ENCODE results near the gene CCDC63. TPM values are rescaled to one million over a fixed set of nuclear protein-coding genes. Genes with fewer than 3 reads are reported as not detected.

The CCDC63 gene
- total RNA-seq, 1 donor from 2014 or later = not detected

DNA sequence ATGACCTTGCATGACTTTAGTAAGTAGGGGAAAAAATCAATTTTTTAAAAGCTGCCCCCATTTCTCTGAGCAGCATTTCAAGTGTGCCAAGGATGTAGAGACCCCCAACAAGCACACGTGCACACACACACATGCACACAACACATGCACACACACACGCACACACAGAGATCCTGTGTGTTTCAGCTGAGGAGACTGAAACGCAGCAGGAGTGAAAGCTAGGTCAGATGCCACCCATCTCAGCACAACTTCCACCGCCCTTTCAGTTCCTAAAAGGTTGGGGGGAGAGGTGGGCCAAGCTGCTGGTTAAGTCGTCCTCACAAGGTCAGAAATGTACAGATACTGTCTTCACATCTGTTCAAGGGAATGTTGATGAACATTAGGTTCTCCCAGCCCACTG, 59.7 kb downstream of the CCDC63 start:
- Histone ChIP-seq H3K9me3 (no peaks in the 10 kb centered on the region), H3K4me3 (no peak overlapping the region), H3K27me3 (ENCODE audit: low read depth) (no peaks in the 10 kb centered on the region), H3K4me1 (no peaks in the 10 kb centered on the region), H3K27ac (no peak overlapping the region), H3K36me3 (no peaks in the 10 kb centered on the region)
- intact Hi-C loops (cut with DNase I) = no loop called here
- ATAC-seq (no peak), DNase-seq (no peak)
- TF ChIP-seq, protein P1, sequence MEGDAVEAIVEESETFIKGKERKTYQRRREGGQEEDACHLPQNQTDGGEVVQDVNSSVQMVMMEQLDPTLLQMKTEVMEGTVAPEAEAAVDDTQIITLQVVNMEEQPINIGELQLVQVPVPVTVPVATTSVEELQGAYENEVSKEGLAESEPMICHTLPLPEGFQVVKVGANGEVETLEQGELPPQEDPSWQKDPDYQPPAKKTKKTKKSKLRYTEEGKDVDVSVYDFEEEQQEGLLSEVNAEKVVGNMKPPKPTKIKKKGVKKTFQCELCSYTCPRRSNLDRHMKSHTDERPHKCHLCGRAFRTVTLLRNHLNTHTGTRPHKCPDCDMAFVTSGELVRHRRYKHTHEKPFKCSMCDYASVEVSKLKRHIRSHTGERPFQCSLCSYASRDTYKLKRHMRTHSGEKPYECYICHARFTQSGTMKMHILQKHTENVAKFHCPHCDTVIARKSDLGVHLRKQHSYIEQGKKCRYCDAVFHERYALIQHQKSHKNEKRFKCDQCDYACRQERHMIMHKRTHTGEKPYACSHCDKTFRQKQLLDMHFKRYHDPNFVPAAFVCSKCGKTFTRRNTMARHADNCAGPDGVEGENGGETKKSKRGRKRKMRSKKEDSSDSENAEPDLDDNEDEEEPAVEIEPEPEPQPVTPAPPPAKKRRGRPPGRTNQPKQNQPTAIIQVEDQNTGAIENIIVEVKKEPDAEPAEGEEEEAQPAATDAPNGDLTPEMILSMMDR (IDR thresholded peaks at IDR 0.05) = no peak

GRCh38 chr12:110906985-110907384, 60.2 kb downstream of the CCDC63 start:
- H3K27me3 ChIP-seq (ENCODE audit: low read depth) = no peaks in the 10 kb centered on the region
- H3K36me3 ChIP-seq = no peaks in the 10 kb centered on the region
- no peak overlapping the region for H3K4me3 ChIP-seq
- intact Hi-C loops (cut with DNase I) = no loop called here
- TF ChIP-seq, protein P1 (IDR thresholded peaks at IDR 0.05) = no peak
- DNase-seq (no peak), ATAC-seq (no peak)
- no peak overlapping the region for H3K27ac ChIP-seq
- no peaks in the 10 kb centered on the region for H3K9me3 ChIP-seq
- no peaks in the 10 kb centered on the region for H3K4me1 ChIP-seq

DNA sequence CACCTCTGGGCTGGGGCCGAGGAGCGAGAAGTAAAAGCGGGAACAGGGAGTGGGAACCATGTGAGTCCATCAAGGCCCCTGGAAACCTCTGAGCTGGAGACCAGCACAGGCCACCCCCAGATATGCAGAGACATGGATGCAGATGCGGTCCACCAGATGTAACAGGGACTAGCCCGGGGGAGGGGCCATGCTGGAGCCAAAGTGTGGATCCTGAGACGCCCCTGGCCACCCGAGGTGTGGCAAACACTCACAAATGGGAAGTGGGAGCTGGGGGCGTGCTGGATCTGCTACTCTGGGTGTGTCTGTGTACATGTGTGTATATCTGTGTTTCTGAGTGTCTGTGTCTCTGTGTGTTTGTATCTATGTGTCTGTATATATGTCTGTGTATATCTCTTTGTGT, 60.8 kb downstream of the CCDC63 start:
- DNase-seq (peak; percentile 50), ATAC-seq (peak in 1 of 2 donors; percentile 41)
- no peaks in the 10 kb centered on the region for H3K4me1 ChIP-seq
- no peak overlapping the region for H3K27ac ChIP-seq
- intact Hi-C loops (cut with DNase I) = no loop called here
- H3K27me3 ChIP-seq (ENCODE audit: low read depth) = no peaks in the 10 kb centered on the region
- no peaks in the 10 kb centered on the region for H3K36me3 ChIP-seq
- no peaks in the 10 kb centered on the region for H3K9me3 ChIP-seq
- TF ChIP-seq, protein P1 (IDR thresholded peaks at IDR 0.05) = no peak
- H3K4me3 ChIP-seq = no peak overlapping the region

- DNase-seq = no peak
- H3K27me3 ChIP-seq (ENCODE audit: low read depth) = no peaks in the 10 kb centered on the region
- intact Hi-C loops (cut with DNase I) = no loop called here
Measured at GRCh38 chr12:110908377-110909152, 61.8 kb downstream of the CCDC63 start.

DNA sequence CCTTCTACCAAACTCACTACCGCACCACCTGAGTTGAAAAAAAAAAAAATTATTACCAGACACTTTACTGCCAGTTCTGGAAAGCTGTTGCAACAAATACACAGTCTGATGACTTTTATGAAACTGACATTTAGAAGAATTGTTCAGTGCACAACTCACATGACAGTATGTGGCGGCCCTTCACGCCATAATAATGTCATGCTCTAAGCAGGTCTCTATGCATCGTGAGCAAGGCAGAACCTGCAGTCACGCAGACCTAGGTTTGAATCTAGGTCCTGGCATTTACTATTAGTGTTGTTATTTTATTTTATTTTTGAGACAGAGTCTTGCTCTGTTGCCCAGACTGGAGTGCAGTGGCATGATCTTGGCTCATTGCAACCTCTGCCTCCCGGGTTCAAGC, 65.5 kb downstream of the CCDC63 start:
- TF ChIP-seq, protein P1 (IDR thresholded peaks at IDR 0.05) = no peak
- ATAC-seq = no peak
- intact Hi-C loops (cut with DNase I) = no loop called here
- H3K9me3 ChIP-seq = no peaks in the 10 kb centered on the region
- no peaks in the 10 kb centered on the region for H3K4me1 ChIP-seq
- H3K27ac ChIP-seq = no peak overlapping the region
- no peaks in the 10 kb centered on the region for H3K36me3 ChIP-seq
- H3K4me3 ChIP-seq = no peak overlapping the region
- H3K27me3 ChIP-seq (ENCODE audit: low read depth) = no peaks in the 10 kb centered on the region
- DNase-seq = no peak

More at GRCh38 chr12:110908377-110909152, 61.8 kb downstream of the CCDC63 start:
- no peaks in the 10 kb centered on the region for H3K36me3 ChIP-seq
- no peaks in the 10 kb centered on the region for H3K9me3 ChIP-seq
- no peak overlapping the region for H3K4me3 ChIP-seq
- ATAC-seq = peak in 1 of 2 donors; percentile 18
- TF ChIP-seq, protein P1 (IDR thresholded peaks at IDR 0.05) = no peak
- H3K4me1 ChIP-seq = no peaks in the 10 kb centered on the region
- no peak overlapping the region for H3K27ac ChIP-seq

All from lower lobe of right lung (tissue), 2 donors.